Measurements from ENCODE around the gene AHRR.

The AHRR gene

GRCh38 chr5:370959-371810 lies 49.7 kb downstream of the AHRR start:
- Histone ChIP-seq H3K27me3 (ENCODE audit: insufficient read depth, low read length) (no peaks in the 10 kb centered on the region), H3K9me3 (ENCODE audit: low read length) (no peaks in the 10 kb centered on the region), H3K9ac (ENCODE audit: low read length) (no peak overlapping the region), H3K9me2 (ENCODE audit: low read depth, low read length) (no peaks in the 10 kb centered on the region), H3K79me2 (ENCODE audit: insufficient read depth, low read length) (no peaks in the 10 kb centered on the region), H3K4me1 (ENCODE audit: insufficient read depth, low read length, severe bottlenecking) (peaks cover 96% of the 10 kb centered on the region), H3K4me3 (ENCODE audit: low read depth, low read length, poor library complexity, severe bottlenecking) (no peak overlapping the region), H4K20me1 (ENCODE audit: insufficient read depth, low read length) (no peaks in the 10 kb centered on the region), H2AFZ (ENCODE audit: low read length) (no peak overlapping the region), H3K4me2 (ENCODE audit: low read length) (no peak overlapping the region), H3F3A (ENCODE audit: insufficient read depth, low read length) (no peaks in the 10 kb centered on the region), H3K36me3 (ENCODE audit: insufficient read depth, low read length) (no peaks in the 10 kb centered on the region), H3K27ac (ENCODE audit: low read depth, low read length, poor library complexity, severe bottlenecking) (peak overlapping the region; percentile 84)
- no peak for TF ChIP-seq CTCF (IDR thresholded peaks at IDR 0.05; ENCODE audit: low read length)
- TF ChIP-seq EZH2 (IDR thresholded peaks at IDR 0.05; ENCODE audit: borderline replicate concordance, low read length) = no peak

DNA sequence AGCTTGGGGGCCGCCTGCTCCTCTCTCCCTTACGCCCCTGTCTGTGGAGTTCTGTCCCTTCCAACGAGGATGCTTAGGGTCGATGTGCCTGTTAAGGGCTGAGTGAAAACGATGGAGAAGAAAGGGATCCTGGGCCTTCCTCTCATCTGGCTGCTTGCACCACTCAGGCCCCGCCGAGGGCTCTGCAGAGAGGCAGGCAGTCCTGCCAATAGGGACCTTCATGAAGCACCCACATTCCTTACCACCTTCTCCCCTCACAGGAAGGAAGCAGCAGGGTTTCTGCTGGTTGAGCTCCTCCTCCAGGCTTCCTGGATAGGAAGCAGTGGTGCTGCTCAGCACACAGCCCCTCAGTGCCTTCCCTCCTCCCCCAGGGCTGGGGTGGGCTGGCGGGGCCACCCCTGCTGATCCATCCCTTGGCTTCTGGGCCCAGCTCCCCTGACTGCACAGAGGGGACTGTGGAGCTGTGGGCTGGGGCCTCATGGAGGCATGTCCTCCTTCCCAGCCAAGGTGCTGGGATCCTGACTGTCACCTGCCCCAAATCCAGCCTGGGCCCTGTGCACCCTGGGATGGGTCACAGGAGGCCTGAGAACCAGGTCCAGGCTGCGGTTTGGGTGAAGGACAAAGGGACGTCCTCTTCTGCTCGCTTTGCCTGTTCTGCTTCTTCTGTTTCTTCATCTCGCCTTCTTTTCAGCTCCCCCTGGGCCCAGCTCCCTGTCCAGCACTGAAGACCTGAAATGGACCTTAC lies 50.5 kb downstream of the AHRR start:
- no peaks in the 10 kb centered on the region for H3K9me3 ChIP-seq (ENCODE audit: low read length)
- H3K9me2 ChIP-seq (ENCODE audit: low read depth, low read length) = no peaks in the 10 kb centered on the region
- no peaks in the 10 kb centered on the region for H3K27me3 ChIP-seq (ENCODE audit: insufficient read depth, low read length)
- H3K79me2 ChIP-seq (ENCODE audit: insufficient read depth, low read length) = no peaks in the 10 kb centered on the region
- H4K20me1 ChIP-seq (ENCODE audit: insufficient read depth, low read length) = no peaks in the 10 kb centered on the region
- H2AFZ ChIP-seq (ENCODE audit: low read length) = no peak overlapping the region
- no peak overlapping the region; the same call in 1 of the 2 replicates for H3K4me2 ChIP-seq (ENCODE audit: low read length)
- H3K4me3 ChIP-seq (ENCODE audit: low read depth, low read length, poor library complexity, severe bottlenecking) = no peak overlapping the region
- peaks cover 96% of the 10 kb centered on the region for H3K4me1 ChIP-seq (ENCODE audit: insufficient read depth, low read length, severe bottlenecking)
- peak overlapping the region; percentile 67; the same call in 1 of the 2 replicates for H3K9ac ChIP-seq (ENCODE audit: low read length)
- no peaks in the 10 kb centered on the region for H3K36me3 ChIP-seq (ENCODE audit: insufficient read depth, low read length)
- H3K27ac ChIP-seq (ENCODE audit: low read depth, low read length, poor library complexity, severe bottlenecking) = peak overlapping the region; percentile 84
- H3F3A ChIP-seq (ENCODE audit: insufficient read depth, low read length) = no peaks in the 10 kb centered on the region
- TF ChIP-seq EZH2 (IDR thresholded peaks at IDR 0.05; ENCODE audit: borderline replicate concordance, low read length) (no peak), CTCF (IDR thresholded peaks at IDR 0.05; ENCODE audit: low read length) (no peak)

DNA sequence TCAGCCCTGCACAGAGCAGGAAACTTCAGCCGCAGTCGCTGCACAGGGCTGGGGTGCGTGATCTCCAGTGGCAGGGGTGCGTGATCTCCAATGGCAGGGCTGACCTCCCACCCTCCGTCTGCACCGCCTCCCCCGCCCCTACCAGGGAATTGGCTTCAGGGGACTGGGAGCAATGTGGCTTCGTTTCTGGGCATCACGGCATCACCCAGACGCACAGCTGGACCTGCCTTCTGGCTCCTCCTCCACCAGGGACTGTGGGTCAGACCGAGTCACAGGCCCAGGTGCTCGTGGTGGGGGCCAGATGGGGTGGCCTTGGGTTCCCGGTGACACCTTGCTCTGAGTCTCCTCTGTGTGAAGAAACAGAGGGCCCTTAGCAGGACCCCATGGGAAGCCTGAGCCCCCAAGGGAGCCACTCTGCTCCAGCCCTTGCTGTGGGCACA lies 51.1 kb downstream of the AHRR start:
- Histone ChIP-seq H3K9ac (ENCODE audit: low read length) (peak overlapping the region; percentile 67), H3K36me3 (ENCODE audit: insufficient read depth, low read length) (no peaks in the 10 kb centered on the region), H3F3A (ENCODE audit: insufficient read depth, low read length) (no peaks in the 10 kb centered on the region), H3K79me2 (ENCODE audit: insufficient read depth, low read length) (no peaks in the 10 kb centered on the region), H3K27ac (ENCODE audit: low read depth, low read length, poor library complexity, severe bottlenecking) (peak overlapping the region; percentile 84), H3K4me1 (ENCODE audit: insufficient read depth, low read length, severe bottlenecking) (peaks cover 96% of the 10 kb centered on the region), H3K27me3 (ENCODE audit: insufficient read depth, low read length) (no peaks in the 10 kb centered on the region), H3K9me2 (ENCODE audit: low read depth, low read length) (no peaks in the 10 kb centered on the region), H3K9me3 (ENCODE audit: low read length) (no peaks in the 10 kb centered on the region), H3K4me3 (ENCODE audit: low read depth, low read length, poor library complexity, severe bottlenecking) (peak overlapping the region; percentile 46), H3K4me2 (ENCODE audit: low read length) (peak overlapping the region; percentile 67), H4K20me1 (ENCODE audit: insufficient read depth, low read length) (no peaks in the 10 kb centered on the region), H2AFZ (ENCODE audit: low read length) (no peak overlapping the region)
- TF ChIP-seq CTCF (IDR thresholded peaks at IDR 0.05; ENCODE audit: low read length) (no peak), EZH2 (IDR thresholded peaks at IDR 0.05; ENCODE audit: borderline replicate concordance, low read length) (no peak)
